Stimulated activated CD4-positive, alpha-beta T cell treated with anti-CD3 and anti-CD28 coated beads, Interleukin-4, amount 100 ng/mL, for 24 hours (primary cell): ENCODE measurements around the gene FIS1.
"Not testable (repeated sequence)": the region's sequence is repeated elsewhere in the genome, so short reads cannot be mapped to it uniquely, and the experiment has no call there.

Experiments used
- DNase-seq: peaks from one replicate; pipeline ENCODE4 v3.0.0-alpha.2; 2020

FIS1 gene

DNA sequence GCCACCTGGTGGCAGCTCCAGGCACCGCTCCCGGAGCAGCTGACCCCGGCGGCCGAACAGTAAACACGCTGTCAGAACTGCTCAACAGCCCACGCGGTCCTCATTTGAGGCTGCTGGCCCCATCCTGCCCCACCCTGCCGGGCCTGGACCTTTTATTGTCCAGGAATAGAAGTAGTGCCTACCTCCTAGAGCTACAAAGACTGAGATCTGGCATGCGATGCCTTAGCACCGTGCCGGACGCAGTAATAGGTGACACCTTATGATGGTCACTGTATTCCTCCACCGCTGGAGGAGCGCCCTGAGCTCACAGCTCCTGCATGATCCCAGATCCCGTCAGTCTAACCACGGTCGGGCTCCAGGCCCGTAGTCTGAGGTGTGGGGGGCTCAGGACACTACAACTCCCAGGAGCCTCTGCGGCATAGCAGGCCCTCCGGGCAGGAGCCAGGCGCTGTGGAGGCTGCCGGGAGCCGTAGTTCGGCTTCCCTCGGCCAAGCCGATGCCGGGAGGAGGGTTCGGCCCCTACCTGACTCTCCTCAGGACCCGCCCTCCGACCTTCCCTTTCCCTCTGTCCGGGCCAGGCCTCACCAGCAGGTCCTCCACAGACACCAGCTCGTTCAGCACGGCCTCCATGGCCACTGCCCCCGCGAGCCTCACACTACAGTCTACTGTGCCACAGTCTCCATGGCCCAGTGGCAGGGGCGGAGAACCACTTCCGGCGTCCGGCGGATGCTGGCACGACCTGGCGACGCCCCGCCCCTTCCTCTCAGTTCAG lies at the start of gene FIS1:
TSS of gene FIS1 (minus strand) at position 707 of the 772 bp plus-strand sequence. CDS start at position 630, 77 bp downstream.
- DNase-seq: peak; percentile 94

DNA sequence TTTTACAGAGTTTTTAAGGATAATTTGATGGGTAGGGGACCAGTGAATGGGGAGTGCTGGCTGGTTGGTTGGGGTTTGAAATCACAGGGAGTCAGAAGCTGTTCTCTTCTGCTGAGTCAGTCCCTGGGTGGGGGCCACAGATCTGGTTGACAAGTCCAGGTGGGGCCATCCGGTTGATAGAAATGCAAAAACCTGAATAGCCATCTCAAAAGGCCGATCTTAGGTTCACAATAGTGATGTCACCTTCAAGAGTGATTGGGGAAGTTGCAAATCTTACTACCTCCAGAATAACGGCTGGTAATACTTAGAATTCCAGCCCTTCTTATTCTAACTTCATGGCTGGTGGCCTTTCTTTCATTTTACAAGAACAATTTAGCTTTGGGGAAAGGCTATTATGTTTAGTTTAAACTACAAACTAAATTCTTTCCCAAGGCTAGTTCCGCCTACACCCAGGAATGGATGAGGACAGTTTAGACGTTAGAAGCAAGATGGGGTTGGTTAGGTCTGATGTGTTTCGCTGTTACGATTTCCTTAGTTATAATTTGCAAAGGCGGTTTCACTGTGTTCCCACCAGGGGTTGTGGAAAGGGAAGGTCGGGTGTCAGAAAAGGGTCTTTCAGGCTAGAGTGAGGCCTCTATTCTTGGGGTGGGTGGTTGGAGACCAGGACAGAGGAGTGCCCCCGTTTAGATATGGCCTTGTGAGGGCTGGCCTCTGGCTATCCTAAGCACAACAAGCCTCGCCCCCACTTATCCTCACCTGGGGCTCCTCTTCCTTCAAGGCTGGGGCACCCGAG lies 49.4 kb upstream of the FIS1 start:
- DNase-seq: no peak

DNA sequence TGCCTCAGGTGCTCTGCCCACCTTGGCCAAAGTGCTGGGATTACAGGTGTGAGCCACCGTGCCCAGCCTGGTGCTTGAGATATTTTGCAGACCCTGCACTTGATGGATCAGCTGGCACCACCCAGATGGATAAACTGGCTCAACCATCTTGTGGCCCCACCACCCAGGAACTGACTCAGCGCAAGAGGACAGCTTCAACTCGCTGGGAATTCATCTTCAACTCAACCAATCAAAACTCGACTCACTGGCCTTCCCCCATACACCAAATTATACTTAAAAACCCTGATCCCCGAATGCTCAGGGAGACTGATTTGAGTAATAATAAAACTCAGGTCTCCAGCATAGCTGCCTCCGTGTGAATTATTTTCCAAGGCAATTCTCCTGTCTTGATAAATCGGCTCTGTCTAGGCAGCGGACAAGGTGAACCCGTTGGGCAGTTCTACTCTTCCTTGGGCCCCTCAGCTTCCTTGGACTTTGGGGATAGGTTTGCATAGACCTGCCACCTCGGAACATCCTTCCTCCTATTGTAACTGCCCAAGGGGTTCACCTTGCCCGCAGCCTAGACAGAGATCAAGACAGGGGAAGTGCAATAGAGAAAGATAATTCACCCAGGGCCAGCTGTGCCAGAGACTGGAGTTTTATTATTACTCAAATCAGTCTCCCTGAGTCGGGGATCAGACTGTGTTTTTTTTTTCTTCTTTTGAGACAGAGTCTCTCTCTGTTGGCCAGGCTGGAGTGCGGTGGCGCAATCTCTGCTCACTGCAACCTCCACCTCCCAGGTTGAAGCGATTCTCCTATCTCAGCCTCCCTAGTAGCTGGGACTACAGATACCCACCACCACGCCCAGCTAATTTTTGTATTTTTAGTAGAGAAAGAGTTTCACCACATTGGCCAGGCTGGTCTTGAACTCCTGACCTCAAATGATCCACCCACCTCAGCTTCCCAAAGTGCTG lies 48.5 kb upstream of the FIS1 start:
- not testable (repeated sequence) for DNase-seq

GRCh38 chr7:101292566-101292965 lies 47.7 kb upstream of the FIS1 start:
- not testable (repeated sequence) for DNase-seq

DNA sequence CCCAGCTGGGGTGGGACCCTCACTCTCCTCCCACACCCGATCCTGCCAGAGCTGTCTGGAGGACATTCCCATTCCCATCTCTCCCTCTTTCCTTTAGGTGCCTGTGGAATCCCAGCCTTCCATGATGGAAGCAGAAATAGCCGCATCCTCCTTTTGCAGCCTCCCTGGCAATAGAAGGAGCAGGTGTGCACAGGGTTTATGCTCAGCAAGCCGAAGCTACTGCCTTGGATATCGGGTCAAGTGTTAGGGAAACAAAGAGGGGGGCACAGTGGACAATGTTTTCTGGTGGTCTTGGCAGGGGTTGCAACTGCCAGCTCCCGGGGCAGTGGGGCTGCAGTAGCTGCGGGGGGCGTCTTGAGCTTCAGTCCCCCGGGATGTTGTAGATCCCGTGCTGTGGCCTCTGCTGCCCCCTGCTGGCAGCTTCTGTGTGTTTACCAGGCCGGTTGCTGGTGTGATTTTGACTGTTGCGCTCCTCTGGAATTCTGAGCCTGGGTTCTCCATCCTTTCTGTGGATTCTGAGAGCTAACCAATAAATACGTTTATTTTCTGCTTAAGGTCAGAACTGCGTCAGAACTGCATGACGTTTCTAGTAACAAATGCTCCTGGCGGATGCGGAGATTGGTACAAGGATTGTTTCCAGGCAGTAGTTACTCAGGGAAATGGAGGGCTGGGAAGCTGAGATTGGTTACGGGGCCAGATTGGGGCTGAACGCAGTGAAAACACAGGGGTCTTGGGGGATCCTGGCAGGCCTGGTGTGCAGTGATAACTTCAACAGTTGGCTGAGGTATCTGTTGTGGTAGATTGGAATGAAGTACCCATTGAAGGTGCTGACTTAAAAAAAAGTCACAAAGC lies 45.5 kb upstream of the FIS1 start:
- peak; percentile 67 for DNase-seq

GRCh38 chr7:101289687-101290086 lies 44.8 kb upstream of the FIS1 start:
- DNase-seq: not testable (repeated sequence)

DNA sequence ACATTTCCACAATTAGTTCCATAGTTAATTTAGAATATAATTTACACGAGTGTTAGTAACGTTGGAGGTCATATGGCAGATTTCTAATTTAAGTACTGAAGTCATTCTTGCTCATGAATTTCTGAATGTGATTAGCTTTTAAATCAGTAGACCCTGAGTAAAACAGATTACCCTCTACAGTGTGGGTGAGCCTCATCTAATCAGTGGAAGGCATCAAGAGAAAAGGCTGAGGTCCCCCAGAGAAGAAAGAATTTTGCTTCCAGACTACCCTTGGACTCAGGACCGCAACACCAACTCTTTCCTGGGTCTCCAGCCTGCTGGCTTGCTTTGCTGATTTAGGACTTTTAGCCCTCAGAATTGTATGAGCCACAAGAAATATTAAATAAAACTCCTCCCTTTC lies 43.6 kb upstream of the FIS1 start:
- no peak for DNase-seq

- DNase-seq: no peak
Measured at GRCh38 chr7:101287032-101287431, 42.2 kb upstream of the FIS1 start.

DNA sequence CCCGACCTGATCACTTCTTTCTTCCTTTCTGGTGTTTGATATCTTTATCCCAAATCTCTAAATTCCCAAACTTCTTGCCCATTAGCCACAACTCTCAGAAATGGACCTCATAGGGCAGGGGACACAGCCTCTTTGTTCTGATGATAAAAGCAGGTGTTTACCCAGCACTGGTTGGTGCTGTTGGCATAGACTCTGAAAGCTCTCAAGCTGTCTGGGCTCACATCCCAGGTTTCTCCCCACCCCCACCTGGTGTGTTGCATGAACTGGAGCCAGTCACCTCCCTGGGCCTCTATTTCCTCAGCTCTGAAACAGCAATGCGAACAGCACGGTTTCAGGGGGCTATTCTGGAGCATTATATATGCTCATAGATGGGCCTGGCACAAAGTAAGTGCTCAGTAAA lies 41.0 kb upstream of the FIS1 start:
- DNase-seq: not testable (repeated sequence)

DNA sequence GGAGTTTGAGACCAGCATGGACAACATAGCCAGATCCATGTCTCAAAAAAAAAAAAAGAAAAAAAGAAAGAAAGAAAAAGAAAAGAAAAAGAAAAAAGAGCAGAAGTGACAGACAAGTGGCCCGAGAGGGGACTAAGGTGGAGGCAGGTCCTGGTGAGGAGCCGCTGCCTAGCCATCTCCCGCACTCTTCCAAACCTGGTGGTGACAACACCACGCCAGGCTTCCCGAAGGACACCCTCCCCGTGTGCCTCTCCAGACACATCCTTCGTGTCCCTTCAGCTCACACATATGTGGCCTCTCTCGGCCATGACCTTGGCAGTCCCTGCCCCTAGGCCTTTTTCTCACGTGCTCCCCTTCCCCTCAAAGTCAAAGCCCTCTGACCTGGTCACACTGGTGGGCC lies 40.3 kb upstream of the FIS1 start:
- DNase-seq: no peak

GRCh38 chr7:101280912-101281311 lies 36.0 kb upstream of the FIS1 start:
- DNase-seq: not testable (repeated sequence)

GRCh38 chr7:101278461-101279292 lies 33.8 kb upstream of the FIS1 start:
- DNase-seq: no peak

DNA sequence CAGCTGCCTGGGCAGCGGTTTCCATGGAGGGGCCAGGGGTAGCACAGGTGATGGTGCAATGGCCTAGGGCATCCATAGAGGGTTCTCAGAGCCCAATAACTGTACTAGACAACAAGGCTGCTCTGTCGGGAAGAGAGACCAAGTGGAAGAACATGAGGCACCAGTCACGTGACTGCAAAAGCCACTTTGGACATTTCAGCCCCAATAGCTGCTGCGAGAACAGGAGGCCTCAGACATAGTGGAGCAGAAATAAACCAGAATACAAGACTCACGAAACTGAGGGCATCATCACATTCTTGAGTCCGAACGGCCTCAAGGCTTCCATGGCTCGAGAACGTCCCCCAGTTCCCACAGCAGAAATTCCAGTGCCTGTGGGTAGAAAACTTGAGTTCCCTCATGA lies 32.3 kb upstream of the FIS1 start:
- no peak for DNase-seq

GRCh38 chr7:101273206-101273605 lies 28.3 kb upstream of the FIS1 start:
- no peak for DNase-seq

GRCh38 chr7:101271021-101271420 lies 26.1 kb upstream of the FIS1 start:
- no peak for DNase-seq

- no peak for DNase-seq
Measured at GRCh38 chr7:101269664-101270063, 24.8 kb upstream of the FIS1 start.

GRCh38 chr7:101265622-101266516 lies 21.0 kb upstream of the FIS1 start:
- DNase-seq: no peak

GRCh38 chr7:101264102-101264706 lies 19.3 kb upstream of the FIS1 start:
- not testable (repeated sequence) for DNase-seq

DNA sequence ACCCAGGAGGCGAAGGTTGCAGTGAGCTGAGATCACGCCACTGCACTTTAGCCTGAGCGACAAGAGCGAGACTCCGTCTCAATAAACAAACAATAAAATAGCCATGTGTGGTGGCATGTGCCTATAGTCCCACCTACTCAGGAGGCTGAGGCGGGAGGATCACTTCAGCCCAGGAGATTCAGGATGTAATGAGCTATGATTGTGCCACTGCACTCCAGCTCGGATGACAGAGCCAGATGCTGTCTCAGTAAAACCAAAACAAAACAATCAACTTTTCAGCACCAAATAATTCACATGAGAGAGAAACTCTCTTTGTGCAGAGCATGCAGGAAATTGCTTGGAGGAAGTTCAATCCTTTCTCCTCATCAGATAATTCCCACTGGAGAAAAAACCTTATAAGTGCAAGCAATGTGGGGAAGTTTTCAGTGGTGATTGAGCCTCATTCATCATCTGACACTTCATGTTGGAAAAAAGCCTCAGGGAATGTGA lies 13.4 kb upstream of the FIS1 start:
- DNase-seq: no peak
